Progenitor cell of endocrine pancreas (in vitro differentiated cells): ENCODE measurements around the gene ZXDC. TPM values are rescaled to one million over a fixed set of nuclear protein-coding genes. Genes with fewer than 3 reads are reported as not detected.

Experiments
- DNase-seq: peaks from one replicate; pipeline ENCODE4 v3.0.0; 2021; ENCODE audit warnings: low spot score; ENCODE audit not compliant: unreplicated experiment
- H3K27ac Mint-ChIP-seq: 2 replicates; pipeline ENCODE4 v1.8.0; 2021; ENCODE audit warnings: mild to moderate bottlenecking, moderate library complexity, mixed read lengths
- H3K27me3 Mint-ChIP-seq: 2 replicates; pipeline ENCODE4 v1.8.0; 2021; ENCODE audit warnings: mixed read lengths
- H3K36me3 Mint-ChIP-seq: 2 replicates; pipeline ENCODE4 v1.8.0; 2022; ENCODE audit warnings: mixed read lengths; ENCODE audit not compliant: insufficient read depth
- H3K4me1 Mint-ChIP-seq: 2 replicates; pipeline ENCODE4 v1.8.0; 2021; ENCODE audit warnings: low read depth, mixed read lengths
- H3K4me3 Mint-ChIP-seq: 2 replicates; pipeline ENCODE4 v1.8.0; 2021; ENCODE audit warnings: low read depth, mild to moderate bottlenecking, moderate library complexity, mixed read lengths
- H3K9me3 Mint-ChIP-seq: 2 replicates; pipeline ENCODE4 v1.8.0; 2021; ENCODE audit warnings: low read depth, mixed read lengths
- total RNA-seq: library from RNA; stranded (reverse); gene quantifications from 2 replicates; pipeline ENCODE4 v1.2.1, GENCODE V29; 2021
- TF ChIP-seq, protein P1 (sequence below): fragments of 200-600 bp; sonication (generic); IDR thresholded peaks from one replicate; pipeline ENCODE4 v1.5.0; 2021; ENCODE audit warnings: antibody characterized with exemption, mild to moderate bottlenecking; ENCODE audit not compliant: unreplicated experiment

Gene ZXDC
- total RNA-seq, 1 donor from 2014 or later: 40.5 TPM

DNA sequence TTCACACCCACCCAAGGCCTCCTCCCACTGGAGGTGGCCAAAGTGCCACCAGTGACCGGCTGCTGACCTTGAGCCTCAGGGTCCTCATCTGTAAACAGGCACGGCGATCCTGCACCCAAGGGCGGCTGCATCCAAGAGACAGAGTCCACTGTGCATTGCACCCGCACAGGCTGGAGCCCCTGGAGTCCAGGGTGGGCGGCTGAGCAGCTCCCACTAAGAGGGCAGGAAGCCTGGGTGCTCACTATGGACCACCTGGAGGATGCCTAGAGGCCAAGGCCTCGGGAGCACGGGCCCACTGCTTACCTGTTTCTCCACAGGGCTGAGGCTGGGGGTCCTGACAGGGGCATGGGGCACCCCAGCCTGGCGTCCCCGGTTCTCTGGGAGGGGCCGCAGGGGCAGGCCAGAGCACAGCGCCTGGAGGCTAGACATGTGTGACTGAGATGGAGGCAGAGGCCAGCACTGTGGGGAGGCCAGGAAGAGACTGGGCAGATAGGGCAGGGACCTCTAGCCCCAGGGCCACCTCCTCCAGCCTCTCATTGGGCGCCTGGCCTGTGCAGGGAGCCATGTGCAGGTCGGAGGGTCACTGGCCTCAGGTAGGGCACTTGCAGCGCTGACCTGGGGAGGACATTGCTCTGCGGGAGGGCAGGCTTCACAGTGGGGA is 41.7 kb upstream of the ZXDC start, which contains the start of gene UROC1:
TSS of gene UROC1 (minus strand) at position 483 of the 661 bp plus-strand sequence. CDS start at position 429, 54 bp downstream.
- TF ChIP-seq, protein P1, sequence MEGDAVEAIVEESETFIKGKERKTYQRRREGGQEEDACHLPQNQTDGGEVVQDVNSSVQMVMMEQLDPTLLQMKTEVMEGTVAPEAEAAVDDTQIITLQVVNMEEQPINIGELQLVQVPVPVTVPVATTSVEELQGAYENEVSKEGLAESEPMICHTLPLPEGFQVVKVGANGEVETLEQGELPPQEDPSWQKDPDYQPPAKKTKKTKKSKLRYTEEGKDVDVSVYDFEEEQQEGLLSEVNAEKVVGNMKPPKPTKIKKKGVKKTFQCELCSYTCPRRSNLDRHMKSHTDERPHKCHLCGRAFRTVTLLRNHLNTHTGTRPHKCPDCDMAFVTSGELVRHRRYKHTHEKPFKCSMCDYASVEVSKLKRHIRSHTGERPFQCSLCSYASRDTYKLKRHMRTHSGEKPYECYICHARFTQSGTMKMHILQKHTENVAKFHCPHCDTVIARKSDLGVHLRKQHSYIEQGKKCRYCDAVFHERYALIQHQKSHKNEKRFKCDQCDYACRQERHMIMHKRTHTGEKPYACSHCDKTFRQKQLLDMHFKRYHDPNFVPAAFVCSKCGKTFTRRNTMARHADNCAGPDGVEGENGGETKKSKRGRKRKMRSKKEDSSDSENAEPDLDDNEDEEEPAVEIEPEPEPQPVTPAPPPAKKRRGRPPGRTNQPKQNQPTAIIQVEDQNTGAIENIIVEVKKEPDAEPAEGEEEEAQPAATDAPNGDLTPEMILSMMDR: no peak
- no peak within 1 kb of the TSS for H3K27ac Mint-ChIP-seq
- DNase-seq: no peak
- no peaks in the 10 kb centered on the region for H3K36me3 Mint-ChIP-seq
- H3K4me1 Mint-ChIP-seq: no peaks in the 10 kb centered on the region
- H3K9me3 Mint-ChIP-seq: no peaks in the 10 kb centered on the region
- no peak within 1 kb of the TSS for H3K4me3 Mint-ChIP-seq
- peaks cover 11% of the 10 kb centered on the region for H3K27me3 Mint-ChIP-seq

DNA sequence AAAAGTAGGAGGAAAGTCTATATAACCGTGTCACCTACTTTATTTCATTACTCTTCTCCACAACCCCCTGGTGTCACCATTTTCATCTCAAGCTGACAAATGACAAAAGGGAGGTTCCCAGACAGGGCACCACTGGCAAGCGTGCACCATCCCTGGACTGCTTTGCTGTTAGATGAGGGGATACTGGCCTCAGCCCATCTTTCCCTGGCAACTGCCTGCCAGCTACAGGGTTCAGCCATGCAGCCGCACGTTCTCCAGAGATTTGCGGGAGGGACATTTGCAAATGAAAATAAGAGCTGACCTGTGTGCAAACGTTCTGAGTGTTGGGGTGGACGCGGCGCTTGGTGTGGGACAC is 41.2 kb upstream of the ZXDC start:
- Mint-ChIP-seq H3K27ac (no peak overlapping the region), H3K9me3 (no peaks in the 10 kb centered on the region), H3K27me3 (peaks cover 6% of the 10 kb centered on the region), H3K4me1 (no peaks in the 10 kb centered on the region), H3K4me3 (no peak overlapping the region), H3K36me3 (no peaks in the 10 kb centered on the region)
- DNase-seq: no peak
- TF ChIP-seq, protein P1: no peak

DNA sequence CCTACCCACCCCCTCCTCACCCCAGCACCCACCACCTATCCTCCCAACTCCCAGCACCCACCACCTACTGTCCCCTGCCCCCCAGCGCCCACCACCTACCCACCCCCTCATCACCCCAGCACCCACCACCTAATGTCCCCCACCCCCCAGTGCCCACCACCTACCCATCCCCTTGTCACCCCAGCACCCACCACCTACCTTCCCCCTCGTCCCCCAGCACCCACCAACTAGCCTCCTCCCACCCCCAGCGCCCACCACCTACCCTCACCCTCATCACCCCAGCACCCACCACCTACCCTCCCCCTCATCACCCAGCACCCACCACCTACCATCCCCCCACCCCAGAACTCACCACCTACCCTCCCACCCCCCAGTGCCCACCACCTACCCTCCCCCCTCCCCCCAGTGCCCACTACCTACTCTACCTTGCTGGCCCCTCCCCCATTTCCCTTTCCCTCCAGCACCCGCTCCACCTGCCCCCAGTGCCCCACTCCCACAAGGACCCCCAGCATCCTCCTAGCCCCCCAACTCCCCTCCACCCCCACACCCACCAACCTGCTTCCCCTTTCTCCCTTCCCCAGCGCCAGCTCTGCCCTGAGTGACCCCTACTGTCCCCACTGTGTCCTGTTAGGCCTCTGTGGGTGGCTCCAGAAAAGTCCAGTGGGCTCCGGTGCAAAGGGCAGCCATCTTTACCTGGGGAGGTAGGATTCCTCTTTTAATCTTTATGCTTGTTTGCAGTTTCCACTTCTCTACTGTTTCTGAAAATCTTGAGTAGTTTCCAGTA is 40.7 kb upstream of the ZXDC start:
- H3K4me3 Mint-ChIP-seq: no peak overlapping the region
- H3K36me3 Mint-ChIP-seq: no peaks in the 10 kb centered on the region
- TF ChIP-seq, protein P1: no peak
- H3K4me1 Mint-ChIP-seq: no peaks in the 10 kb centered on the region
- no peaks in the 10 kb centered on the region for H3K9me3 Mint-ChIP-seq
- peaks cover 6% of the 10 kb centered on the region for H3K27me3 Mint-ChIP-seq
- no peak for DNase-seq
- no peak overlapping the region for H3K27ac Mint-ChIP-seq

DNA sequence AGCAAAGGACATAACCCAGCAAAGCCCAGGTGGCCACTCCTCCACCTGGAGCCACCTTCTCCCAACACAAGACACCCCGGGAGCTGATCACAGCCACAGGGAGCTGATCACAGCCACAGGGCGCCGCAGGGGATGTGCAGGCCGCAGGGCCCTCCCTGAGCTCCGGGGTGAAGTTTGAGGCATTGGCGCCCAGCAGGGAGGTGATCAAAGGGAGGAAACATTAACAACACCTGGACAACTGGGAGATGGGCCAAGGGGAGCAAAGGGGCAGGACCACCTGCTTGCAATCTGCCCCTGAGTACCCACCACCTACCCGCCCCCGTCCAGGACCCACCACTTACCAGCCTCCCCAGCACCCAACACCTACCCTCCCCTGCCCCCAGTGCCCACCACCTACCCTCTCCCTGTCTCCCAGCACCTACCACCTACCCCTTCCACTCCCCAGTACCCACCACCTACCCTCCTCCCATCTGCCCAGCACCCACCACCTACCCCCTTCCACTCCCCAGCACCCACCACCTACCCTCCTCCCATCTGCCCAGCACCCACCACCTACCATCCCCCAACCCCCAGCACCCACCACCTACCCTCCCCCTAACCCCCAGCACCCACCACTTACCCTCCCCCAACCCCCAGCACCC is 39.5 kb upstream of the ZXDC start:
- Mint-ChIP-seq H3K4me3 (no peak overlapping the region), H3K36me3 (no peaks in the 10 kb centered on the region), H3K27me3 (peaks cover 11% of the 10 kb centered on the region), H3K9me3 (no peaks in the 10 kb centered on the region), H3K27ac (no peak overlapping the region), H3K4me1 (no peaks in the 10 kb centered on the region)
- TF ChIP-seq, protein P1: no peak
- DNase-seq: no peak

DNA sequence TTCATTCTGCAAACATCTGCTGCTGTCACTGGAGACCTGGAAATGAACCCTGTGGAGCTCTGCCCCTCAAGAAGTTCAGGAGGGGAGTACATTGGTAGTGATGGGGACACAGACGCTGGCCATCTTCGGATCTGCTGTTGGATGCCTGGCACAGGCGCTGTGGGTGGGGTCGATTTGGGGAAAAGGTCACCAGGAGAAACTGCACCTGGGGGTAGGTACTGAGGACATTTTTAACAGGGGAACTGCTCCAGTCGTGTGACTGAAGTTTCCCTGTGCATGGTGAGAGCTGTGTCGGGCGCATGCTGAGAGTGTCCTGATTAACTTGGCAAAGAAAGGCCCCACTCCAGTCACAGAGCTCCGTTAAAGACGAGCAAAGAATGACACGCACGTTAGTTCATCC is 38.5 kb upstream of the ZXDC start:
- Mint-ChIP-seq H3K27me3 (peaks cover 11% of the 10 kb centered on the region), H3K36me3 (no peaks in the 10 kb centered on the region), H3K27ac (no peak overlapping the region), H3K4me1 (no peaks in the 10 kb centered on the region), H3K4me3 (no peak overlapping the region), H3K9me3 (no peaks in the 10 kb centered on the region)
- DNase-seq: no peak
- TF ChIP-seq, protein P1: no peak
